Stimulated activated CD8-positive, alpha-beta memory T cell treated with anti-CD3 and anti-CD28 coated beads, Interleukin-12 subunit alpha, Interleukin-12 subunit beta, amount 100 ng/mL, for 4 hours (primary cell): ENCODE measurements around the gene WDR45B.
"Not testable (repeated sequence)": the region's sequence is repeated elsewhere in the genome, so short reads cannot be mapped to it uniquely, and the experiment has no call there.

Experiments
- DNase-seq: peaks from one replicate; pipeline ENCODE4 v3.0.0-alpha.2; 2020; ENCODE audit warnings: low read depth

The WDR45B gene

DNA sequence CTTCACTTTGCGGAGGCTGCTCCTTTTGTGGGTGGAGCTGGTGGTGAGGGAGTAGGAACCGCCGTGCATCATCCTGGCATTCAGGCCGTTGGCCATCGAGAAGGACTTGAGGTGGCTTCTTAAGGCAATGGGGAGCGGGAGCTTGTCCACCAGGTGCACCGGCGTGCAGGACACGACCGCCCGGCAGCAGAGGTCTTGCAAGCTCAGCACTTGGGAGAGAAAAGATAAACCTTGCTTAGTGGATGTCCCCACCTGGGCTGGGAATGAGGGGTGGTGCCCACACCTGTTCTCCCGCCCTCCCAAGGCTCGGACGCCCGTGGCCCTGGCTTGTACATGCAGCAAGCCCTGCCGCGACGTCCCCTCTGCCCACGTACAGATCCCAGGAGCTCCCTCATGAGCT lies 9.7 kb upstream of the WDR45B start:
- no peak for DNase-seq

DNA sequence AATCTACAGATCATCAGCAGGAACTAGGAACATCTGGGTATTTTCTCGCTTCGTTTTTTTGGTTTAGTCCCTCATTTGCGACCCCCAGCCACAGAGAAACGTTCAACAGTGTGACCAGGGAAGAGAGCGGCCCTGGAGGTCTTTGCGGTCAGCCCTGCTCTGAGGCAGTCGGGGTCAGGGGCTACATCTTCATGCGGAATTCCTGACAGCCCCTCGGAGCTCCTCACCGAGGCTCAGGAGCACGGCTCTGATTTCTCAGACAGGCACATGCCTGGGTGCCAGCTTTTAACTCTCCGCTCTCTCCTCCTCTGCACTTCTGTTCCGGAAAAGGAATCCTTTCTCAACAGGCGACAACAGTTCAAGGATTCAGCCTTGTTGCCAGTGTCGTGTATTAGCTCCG lies 8.0 kb upstream of the WDR45B start:
- no peak for DNase-seq

DNA sequence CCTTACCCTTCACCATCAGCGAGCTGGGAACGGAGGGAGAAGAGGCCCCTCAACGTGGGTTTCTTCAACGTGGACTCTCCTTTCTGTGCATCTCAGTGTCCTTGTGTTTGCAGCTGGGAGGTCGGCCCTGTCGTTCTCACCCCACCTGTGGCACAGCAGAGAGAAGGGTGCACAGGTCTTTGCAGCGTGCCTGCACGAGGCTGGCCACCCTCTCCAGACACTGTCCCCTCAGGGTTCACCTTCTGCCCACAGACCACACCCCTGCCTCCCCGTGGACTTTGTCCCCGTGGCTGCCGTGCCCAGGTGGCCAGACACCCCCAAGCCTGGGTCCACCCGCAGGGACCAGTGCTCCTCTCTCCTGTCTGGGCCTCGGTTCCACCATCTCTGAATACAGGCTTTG lies 7.3 kb upstream of the WDR45B start:
- DNase-seq = no peak

DNA sequence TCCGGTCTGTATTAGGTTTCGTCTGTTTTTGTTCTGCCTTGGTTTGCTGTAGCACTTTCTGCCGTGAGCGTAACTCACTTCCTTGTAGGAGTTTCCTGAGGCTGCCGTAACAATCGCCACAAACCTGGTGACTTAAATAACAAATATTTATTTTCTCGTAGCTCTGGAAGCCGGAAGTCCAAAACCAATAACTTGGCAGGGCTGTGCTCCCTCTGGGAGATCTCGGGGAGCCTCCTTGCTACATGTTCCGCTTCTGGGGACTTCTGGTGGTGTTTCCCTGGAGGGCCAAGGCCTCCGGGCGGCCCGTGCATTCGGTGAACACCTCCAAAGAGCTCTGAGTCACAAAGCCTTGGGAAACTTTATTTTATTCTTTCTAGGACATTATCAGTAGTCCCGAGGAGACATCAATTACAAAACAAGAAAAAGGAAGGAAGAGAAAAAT lies 6.8 kb upstream of the WDR45B start:
- no peak for DNase-seq

DNA sequence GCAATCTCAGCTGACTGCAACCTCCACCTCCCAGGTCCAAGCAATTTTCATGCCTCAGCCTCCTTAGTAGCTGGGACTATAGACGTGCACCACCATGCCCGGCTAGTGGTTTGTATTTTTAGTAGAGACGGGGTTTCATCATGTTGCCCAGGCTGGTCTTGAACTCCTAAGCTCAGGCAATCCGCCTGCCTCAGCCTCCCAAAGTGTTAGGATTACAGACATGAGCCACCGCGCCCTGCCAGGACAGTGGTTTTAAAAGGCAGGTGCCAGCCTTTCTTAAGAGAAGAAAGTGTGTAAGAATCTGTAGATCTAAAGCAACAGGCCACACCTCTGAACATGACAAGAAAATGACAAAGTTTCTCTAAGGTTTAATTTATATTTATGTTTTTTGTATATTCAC lies 6.4 kb upstream of the WDR45B start:
- DNase-seq = not testable (repeated sequence)

DNA sequence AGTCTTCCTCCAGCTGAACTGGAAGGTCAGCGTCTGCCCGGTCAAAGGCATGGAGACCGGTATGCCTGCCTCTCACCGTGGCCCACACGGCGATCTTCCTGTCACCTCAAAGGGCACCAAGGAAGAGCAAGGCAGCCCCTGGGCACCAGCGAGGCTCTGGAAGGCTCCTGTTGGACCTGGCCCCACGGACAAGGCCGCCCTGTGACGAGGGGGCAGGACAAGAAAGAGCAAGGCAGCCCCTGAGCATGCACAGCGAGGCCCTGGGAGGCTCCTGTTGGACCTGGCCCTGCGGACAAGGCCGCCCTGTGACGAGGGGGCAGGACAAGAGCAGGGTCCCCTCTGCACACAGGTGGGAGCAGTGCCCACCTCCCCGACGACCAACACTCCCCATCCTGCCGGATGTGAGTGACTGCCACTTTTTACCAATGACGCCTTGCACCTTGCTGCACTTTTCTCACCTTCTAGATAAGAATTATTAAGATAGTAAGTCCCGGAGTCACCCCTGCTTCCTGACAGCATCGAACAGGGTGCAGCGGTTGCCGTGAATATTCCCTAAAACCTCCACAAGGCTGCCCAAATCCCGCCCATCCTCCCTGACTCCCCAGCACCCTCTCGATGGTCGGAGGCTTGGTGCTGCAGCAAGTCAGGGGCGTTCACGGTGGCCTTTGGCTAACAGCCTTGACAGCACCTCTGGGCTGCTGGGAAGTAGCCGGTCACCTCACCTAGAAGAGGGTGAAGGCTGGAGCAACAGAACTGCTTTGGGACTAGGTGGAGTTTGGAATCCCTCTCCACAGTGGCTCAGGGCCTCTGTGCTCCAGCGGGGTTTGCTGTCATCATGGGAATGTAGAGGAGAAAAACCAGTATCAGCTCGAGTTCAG lies 5.6 kb upstream of the WDR45B start:
- DNase-seq = no peak

DNA sequence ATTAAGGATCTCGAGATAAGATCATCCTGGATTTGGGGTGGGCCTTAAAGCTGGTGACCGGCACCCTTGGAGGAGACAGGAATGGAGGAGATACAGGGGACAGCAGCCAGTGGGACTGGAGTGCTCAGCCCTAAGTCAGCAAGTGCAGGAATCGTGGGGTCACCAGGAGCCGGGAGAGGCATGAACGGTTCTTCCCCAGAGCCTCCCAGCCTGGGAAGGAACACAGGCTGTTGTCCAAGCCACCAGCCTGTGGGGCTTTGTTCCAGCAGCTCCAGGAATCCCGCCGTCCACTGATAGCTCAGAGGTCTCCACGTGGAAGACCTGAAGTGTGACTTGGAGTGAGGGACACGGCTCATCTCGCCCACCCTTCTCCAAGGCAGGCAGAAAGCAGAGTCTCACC lies 2.5 kb upstream of the WDR45B start:
- no peak for DNase-seq

DNA sequence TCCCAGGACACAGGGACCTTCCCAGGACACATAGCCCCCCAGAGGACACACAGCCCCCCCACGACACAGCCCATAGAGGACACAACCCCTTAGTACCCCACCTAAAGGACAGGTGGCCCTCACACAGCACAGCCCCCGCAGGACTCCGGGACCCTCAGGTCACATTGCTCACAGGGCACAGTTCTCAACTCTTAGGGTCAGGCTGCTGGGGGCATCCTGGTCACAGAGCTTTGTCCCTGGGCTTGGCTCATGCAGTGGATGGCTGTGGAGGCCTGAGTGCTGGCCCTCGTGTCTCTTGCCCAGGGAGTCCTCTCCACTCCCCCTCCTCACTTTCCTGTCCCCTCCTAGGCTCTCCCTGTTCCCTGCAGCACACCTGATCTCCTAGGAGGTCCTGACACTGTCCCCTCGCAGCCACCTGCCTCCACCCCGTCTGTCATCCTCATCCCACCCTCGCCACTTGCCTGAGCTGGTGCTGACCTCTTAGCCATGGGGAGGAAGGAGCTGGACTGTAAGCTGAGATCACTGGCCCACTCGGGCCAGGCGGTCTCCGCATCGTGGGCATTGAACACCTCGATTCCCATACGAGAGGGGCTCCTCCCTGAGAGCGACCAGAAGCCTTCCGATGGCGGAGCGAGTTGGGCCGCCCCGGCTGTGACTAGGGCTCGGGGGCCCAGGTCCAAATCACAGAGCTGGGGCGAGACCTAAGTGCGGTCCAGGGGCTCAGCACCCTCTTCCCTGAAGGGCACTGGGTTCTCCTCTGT lies 1.4 kb upstream of the WDR45B start:
- no peak for DNase-seq

DNA sequence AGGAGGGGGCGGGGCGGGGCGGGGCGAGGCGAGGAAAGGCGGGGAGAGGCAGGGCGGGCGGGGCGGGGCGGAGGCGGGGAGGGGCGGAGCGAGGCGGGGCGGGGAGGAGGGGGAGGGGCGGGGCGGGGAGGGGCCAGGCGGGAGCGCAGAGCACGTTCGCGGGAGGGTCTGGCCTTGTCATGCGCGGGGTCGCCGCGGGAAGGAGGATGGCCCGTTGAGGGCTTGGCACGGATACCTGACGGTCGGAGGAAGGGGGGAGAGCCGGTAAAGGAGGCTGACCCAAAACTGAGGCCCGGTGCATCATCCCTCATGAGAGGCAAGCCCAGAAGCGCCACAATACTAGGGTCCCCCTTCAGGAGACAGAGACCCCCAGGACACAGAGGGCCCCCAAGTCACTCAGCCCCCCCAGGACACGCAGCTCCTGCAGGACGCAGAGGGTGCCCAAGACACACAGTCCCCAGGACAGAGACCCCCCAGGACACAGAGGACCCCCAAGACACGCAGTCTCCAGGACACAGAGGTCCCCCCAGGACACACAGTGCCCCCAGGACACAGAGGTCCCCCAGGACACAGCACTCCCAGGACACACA lies 593 bp upstream of the WDR45B start:
- DNase-seq = no peak

DNA sequence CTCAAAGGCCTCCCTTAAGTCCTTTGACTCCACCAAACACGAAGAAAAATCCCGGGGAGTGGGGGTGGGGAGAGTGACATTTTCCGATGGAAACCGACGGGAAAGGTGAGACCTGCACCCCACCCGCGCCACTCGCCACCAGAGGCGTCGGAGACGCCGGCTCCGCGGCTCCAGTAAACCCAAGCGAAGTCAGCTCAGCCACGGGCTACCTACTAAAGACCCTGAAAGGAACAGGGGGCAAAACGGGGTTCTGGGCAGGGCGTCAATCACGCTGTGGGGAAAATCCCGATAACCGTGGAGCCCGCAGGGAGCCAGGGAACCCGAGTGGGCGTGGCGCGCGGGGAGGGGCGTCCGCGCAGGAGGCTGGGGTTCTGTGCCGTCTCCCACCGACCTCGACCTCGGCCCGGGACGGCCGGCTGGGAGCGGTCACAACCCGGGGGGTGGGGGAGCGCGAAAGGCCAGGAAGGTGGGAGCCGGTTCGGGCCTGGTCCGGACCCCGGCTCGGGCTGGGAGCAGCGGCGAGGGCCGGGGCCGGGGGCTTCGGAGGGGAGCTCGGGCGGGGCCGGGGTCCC lies 565 bp downstream of the WDR45B start:
- DNase-seq = peak; percentile 29

DNA sequence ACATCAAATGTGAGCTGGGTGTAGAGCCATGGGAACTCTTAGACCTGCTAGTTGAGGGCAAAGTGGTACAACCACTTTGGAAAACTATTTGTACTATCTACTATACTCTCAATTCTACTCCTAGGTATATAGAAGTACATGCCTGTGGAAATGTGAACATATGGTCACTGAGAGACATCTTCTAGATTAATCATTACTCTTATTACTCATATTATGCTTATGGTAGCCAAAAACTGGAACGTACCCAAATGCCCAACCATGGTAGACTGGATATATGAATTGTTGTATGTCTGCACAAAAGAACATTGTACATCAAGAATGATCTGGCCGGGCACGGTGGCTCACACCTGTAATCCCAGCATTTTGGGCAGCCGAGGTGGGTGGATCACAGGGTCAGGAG lies 2.7 kb downstream of the WDR45B start:
- DNase-seq = no peak

DNA sequence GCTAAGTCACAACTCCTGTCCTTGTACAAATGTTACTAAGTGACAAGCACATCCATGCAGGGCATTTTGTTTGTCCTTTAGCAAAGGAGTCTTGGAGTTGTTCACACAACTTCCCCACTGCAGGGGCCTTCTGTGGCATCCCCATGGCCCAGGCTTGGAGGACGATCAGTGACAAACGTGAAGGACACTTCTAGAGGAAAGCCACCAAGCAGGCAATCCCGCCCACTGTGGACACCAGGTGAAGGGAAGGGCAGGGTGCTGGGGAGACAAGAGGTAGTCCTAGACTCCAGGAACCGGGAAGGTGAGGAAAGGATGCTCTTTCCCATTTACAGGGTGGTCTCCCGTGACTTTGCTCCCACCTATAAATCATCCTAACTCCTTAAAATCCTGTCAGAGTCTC lies 4.1 kb downstream of the WDR45B start:
- no peak for DNase-seq

DNA sequence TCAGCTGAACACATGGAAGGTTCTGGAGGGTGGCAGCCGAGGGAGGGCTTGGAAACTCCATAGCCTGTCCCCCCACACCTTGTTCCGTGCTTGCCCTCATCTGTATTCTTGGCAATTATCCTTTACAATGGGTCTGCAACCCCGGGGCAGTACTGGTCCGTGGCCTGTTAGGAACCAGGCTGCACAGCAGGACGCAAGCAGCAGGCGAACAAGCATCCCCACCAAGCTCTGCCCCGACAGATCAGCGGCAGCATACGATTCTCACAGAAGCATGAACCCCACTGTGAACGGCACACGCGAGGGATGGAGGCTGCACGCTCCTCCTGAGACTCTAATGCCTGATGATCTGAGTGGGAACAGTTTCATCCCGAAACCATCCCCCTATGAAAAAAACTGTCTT lies 6.2 kb downstream of the WDR45B start:
- DNase-seq = no peak

DNA sequence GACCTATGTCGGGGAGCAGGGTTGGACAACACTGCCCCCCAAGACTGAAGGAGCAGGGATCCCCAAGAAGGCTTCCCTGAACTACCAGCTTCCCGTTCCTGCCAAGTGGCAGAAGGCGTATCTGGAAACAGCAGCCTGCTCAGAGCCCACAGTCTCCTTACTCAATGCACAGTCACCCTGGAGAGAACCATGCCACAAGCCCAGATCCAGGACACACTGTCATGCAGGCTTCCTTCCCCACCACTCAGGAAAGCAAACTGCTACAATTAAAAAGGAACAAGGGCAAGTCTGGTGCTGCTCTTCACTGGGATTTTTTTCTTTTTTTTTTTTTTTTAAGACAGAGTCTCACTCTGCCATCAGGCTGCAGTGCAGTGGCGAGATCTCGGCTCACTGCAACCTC lies 8.2 kb downstream of the WDR45B start:
- no peak for DNase-seq

DNA sequence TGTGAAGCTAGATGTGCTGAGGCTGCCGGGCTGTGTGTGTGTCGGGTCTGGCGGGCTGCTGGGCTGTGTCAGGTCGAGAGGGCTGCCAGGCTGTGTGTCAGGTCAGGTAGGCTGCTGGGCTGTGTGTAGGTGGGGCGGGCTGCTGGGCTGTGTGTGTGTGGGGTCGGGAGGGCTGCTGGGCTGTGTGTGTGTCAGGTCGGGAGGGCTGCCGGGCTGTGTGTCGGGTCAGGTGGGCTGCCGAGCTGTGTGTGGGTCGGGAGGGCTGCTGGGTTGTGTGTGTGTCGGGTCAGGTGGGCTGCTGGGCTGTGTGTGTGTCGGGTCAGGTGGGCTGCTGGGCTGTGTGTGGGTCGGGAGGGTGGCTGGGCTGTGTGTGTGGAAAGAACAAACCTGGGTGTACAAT lies 8.6 kb downstream of the WDR45B start:
- DNase-seq = no peak

DNA sequence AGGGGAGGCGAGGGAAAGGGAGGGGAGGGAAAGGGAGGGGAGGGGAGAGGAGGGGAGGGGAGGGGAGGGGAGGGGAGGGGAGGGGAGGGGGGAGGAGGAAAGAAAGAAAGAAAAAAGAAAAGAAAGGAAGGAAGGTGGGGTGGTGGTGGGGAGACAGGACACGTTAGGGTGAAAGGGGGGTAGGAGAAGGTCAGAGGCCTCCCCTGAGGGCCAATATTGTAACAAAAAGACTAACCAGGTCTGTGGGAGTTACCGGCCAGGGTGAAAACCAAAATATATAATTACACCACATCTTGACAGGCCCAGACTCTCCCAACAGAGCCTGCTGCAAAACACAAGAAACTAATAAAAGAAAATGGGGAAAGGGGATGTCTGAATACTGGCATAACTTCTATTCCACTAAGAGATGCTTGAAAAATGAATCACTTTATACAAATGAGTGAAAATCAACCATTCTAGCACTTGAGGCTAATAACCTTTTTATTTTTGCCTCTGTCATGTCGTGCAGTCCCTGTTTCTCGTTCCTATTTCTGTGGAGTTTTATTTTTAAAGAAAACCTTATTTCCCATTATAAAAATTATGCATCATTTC lies 10.0 kb downstream of the WDR45B start:
- no peak for DNase-seq

DNA sequence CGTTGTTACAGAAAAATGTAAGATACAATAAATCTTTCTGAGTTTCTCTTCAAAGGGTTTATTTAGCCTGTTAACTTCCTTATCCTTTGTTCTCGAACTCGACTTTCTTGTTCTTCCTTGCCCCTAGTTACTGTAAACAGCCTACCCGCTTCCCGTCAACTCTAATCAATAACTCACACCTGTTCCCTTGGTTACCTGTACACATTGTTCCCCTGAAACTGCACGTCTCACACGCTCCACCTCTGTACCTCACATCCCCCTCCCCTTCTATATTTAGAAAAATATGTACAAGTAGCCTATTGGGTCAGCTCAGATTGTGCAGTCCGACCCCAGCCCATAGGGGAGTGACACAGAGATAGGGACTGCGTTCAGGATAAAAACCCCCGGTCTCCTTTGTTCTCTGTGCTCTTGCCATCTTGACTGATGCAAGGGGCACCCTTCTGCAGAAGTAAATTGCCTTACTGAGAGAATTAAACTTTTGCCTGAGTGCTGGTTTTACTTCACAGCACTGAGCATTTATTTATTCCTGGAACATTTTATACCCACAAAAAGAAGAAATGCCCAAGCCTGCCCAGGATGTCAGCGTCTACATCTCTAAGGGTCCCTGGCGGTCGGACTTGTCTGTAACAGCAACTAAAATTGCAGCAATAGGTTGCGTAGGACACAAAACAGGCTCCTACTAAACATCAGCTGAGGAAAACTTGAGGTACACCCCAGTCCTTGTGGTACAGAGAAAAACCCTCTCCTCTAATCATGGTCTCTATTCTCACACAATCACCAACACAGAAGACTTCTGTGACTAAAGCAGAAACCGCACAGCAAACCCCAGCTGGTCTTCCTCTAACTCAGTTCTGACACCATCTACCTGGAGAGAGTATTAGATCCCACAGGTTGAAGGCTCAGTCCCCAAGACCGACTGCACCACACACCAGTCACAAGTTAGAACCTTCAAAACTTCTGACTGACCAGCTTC lies 11.3 kb downstream of the WDR45B start:
- DNase-seq = no peak

DNA sequence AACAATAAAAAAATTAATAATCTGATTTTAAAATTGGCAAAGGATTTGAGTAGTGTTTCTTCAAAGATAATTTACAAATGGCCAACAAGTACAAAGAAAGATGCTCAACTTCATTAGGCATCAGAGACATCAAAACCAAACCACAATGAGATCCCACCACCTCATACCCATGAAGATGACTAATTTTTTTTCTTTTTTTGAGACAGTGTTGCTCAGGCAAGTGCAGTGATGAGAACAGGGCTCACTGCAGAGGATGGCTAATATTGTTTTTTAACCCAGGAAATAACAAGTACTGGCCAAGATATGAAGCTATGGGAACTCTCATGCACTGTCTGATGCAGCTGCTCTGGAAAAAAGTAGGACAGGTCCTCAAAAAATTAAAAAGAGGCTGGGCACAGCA lies 14.9 kb downstream of the WDR45B start:
- no peak for DNase-seq

DNA sequence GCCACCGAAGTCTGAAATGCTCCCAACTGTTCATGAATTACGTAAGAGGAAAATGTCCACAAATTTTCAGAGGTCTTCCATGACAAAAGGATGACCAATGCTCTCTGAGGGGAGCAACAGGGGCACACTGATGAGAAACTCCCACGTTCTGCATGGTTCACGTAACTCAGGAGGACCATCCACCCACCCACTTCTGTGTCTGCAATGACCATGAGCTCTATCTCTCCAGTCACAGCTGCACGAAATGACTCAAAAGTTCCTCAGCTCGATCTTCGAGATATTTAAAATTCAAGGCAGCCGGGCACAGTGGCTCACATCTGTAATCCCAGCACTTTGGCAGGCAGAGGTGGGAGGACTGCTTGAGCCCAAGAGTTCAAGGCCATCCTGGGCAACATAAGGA lies 15.8 kb downstream of the WDR45B start:
- DNase-seq = no peak

DNA sequence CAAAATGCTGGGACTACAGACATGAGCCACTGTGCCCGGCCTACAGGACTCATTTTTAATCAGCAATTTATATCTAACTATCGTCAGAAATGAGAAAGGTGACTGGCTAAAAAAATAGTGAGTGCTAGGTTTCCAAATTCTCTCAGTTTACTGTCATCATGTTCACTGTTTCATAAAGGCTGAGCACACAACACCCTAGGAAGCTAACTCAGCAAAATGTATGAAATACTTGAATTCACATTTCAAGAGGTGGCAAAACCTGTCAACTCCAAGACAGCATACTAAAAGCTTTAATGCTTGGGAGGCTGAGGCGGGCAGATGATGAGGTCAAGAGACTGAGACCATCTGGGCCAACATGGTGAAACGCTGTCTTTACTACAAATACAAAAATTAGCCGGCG lies 16.7 kb downstream of the WDR45B start:
- DNase-seq = no peak

DNA sequence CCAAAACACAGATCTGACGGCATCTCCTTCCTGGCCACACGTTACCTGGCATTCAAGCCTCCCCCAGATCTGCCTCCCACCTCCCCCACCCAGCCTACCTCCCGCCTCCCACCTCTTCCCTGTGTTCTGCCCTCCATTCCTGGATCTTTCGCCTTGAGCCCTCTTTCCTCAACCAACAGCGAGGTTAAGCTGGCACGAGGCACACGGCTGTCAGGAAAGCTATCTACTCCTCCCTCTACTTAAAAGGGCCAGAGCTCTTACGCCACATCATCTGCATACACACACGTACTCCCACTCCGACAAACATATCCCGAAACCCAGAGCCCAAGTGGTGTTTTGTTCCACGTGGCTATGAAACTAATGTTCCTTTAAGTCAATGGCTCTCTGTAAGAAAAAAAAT lies 18.0 kb downstream of the WDR45B start:
- DNase-seq = no peak
